K562 (cell line): ENCODE measurements around the gene RITA1. TPM values are rescaled to one million over a fixed set of nuclear protein-coding genes. Genes with fewer than 3 reads are reported as not detected.

ENCODE experiments used
- ATAC-seq: fragments of 200-7000 bp; cut with Tn5 transposase; 3 replicates; pipeline ENCODE4 v1.9.1; 2020; ENCODE audit warnings: moderate library complexity
- BruUV-seq: library from RNA; stranded (reverse); fragments of 400-500 nt; replicated peaks from 2 replicates; lab custom pipeline; 2021; lab: Mats Ljungman, UMichigan
- CTCF ChIA-PET: fragments of 300-600 bp; formaldehyde crosslinking; extraction: SDS; loops from one replicate; lab custom pipeline; 2021; ENCODE audit warnings: low intra/inter-chr PET ratio; lab: Yijun Ruan, JAX
- POLR2A ChIA-PET: fragments of 300-600, 350-650 bp; sonication (Branson Sonifier 250); formaldehyde crosslinking; extraction: SDS; loops from one replicate; lab custom pipeline; 2021; ENCODE audit warnings: antibody characterized with exemption, inconsistent platforms; lab: Yijun Ruan, JAX
- DNase-seq, 4 experiments: peaks; one replicate each; pipeline versions ENCODE4 v3.0.0 to v3.0.0-alpha.2; 2011 to 2018; ENCODE audit warnings: low spot score in 3 of 4, mixed read lengths in 3 of 4; ENCODE audit errors: extremely low read depth in 1 of 4
- FAIRE-seq: peaks from 2 replicates; lab custom pipeline; 2011; peaks lifted over from hg19 to GRCh38; lab: Jason Lieb, UNC
- H2AFZ ChIP-seq: 2 replicates; pipeline ENCODE4 v1.6.0; 2011; ENCODE audit warnings: low read depth, low read length, control low read depth, inconsistent platforms
- H3K27ac ChIP-seq: fragments of 200-600 bp; 3 replicates; pipeline ENCODE4 v1.8.0; 2011; ENCODE audit warnings: low read depth, mild to moderate bottlenecking, control low read depth, inconsistent platforms, low read length, moderate library complexity, mixed read lengths; ENCODE audit errors: extremely low read depth
- H3K27me3 ChIP-seq, 2 experiments: fragments of 300-600 bp in 1 of 2; 2 replicates in 1 of 2; 3 replicates in 1 of 2; pipeline versions ENCODE4 v1.6.0 to v1.8.0; 2011; ENCODE audit warnings: inconsistent platforms in 2 of 2, low read length in 2 of 2, mild to moderate bottlenecking in 1 of 2, mixed read lengths in 1 of 2, moderate library complexity in 1 of 2; ENCODE audit not compliant: control insufficient read depth in 2 of 2, insufficient read depth in 2 of 2
- H3K36me3 ChIP-seq: fragments of 300-600 bp; 3 replicates; pipeline ENCODE4 v1.8.0; 2011; ENCODE audit warnings: mild to moderate bottlenecking, low read length, inconsistent platforms; ENCODE audit not compliant: control insufficient read depth, insufficient read depth
- H3K4me1 ChIP-seq, 2 experiments: fragments of 200-600 bp in 1 of 2; replicated peaks in 1 of 2; 2 replicates in 1 of 2; 3 replicates in 1 of 2; pipeline versions ENCODE4 v1.5.1 to v1.8.0; 2011; ENCODE audit warnings: inconsistent platforms in 2 of 2, low read length in 2 of 2, mild to moderate bottlenecking in 1 of 2, mixed read lengths in 1 of 2, moderate library complexity in 1 of 2; ENCODE audit not compliant: control insufficient read depth in 2 of 2, insufficient read depth in 2 of 2
- H3K4me2 ChIP-seq: 2 replicates; pipeline ENCODE4 v1.6.1; 2011; ENCODE audit warnings: low read length, control low read depth, inconsistent platforms, mixed read lengths; ENCODE audit not compliant: insufficient read depth
- H3K4me3 ChIP-seq: fragments of 200-600 bp; sonication (generic), shearing (Covaris generic); 2 replicates; pipeline ENCODE4 v1.5.1; 2016; ENCODE audit warnings: control low read depth, inconsistent platforms
- H3K79me2 ChIP-seq: fragments of 200-600 bp; 3 replicates; pipeline ENCODE4 v1.8.0; 2011; ENCODE audit warnings: low read length, inconsistent platforms; ENCODE audit not compliant: control insufficient read depth, insufficient read depth
- H3K9ac ChIP-seq, 2 experiments: 2 replicates each; pipeline versions ENCODE4 v1.6.0 to v1.6.1; 2011; ENCODE audit warnings: low read depth in 2 of 2, low read length in 2 of 2, control low read depth in 1 of 2, inconsistent platforms in 1 of 2, mild to moderate bottlenecking in 1 of 2, mixed read lengths in 1 of 2; ENCODE audit not compliant: insufficient read depth in 1 of 2
- H3K9me1 ChIP-seq: one replicate; pipeline ENCODE4 v1.6.0; 2011; ENCODE audit warnings: inconsistent platforms, mild to moderate bottlenecking, low read length, moderate library complexity; ENCODE audit not compliant: control insufficient read depth, insufficient read depth
- H3K9me3 ChIP-seq: replicated peaks from 2 replicates; pipeline ENCODE4 v1.5.1; 2011; ENCODE audit warnings: low read depth, low read length, inconsistent platforms; ENCODE audit not compliant: control insufficient read depth, insufficient read depth
- H4K20me1 ChIP-seq: replicated peaks from 2 replicates; pipeline ENCODE4 v1.6.1; 2011; ENCODE audit warnings: low read length, inconsistent platforms, mixed read lengths; ENCODE audit not compliant: control insufficient read depth, insufficient read depth
- CREM ChIP-seq: IDR thresholded peaks from 2 replicates; pipeline ENCODE4 v1.6.1; 2014; ENCODE audit warnings: antibody characterized with exemption, low read depth
- CTBP1 ChIP-seq: fragments of 450-650 bp; IDR thresholded peaks from 2 replicates; pipeline ENCODE4 v1.6.1; 2016; ENCODE audit warnings: borderline replicate concordance
- EGR1 ChIP-seq: fragments of 450-650 bp; conservative IDR thresholded peaks from 2 replicates; pipeline ENCODE4 v1.6.1; 2017; ENCODE audit warnings: mild to moderate bottlenecking
- FOXA3 ChIP-seq, 2 experiments: fragments of 450-650 bp in 1 of 2; sonication (generic) in 1 of 2; formaldehyde crosslinking; IDR thresholded peaks in 1 of 2; conservative IDR thresholded peaks in 1 of 2; 2 replicates each; pipeline versions ENCODE4 v1.4.0 to v1.8.0; 2020 to 2022; ENCODE audit warnings: mild to moderate bottlenecking in 2 of 2, missing genetic modification reagents in 1 of 2
- HMG20B ChIP-seq: fragments of 250-450 bp; sonication (Bioruptor Pico); IDR thresholded peaks from 2 replicates; pipeline ENCODE4 v1.5.0; 2021; ENCODE audit warnings: mild to moderate bottlenecking
- NFRKB ChIP-seq: fragments of 450-650 bp; IDR thresholded peaks from 2 replicates; pipeline ENCODE4 v1.6.1; 2016; ENCODE audit warnings: low read depth
- RBM22 ChIP-seq: fragments of 200-400 bp; formaldehyde crosslinking; IDR thresholded peaks from 2 replicates; pipeline ENCODE4 v1.6.1; 2018; ENCODE audit warnings: low read length, low read depth; ENCODE audit not compliant: poor library complexity, severe bottlenecking
- RCOR1 ChIP-seq, 2 experiments: IDR thresholded peaks; 2 replicates each; pipeline ENCODE4 v1.6.1; 2012; ENCODE audit warnings: low read depth in 2 of 2, low read length in 2 of 2, borderline replicate concordance in 1 of 2, improper control_type of control experiment in 1 of 2
- SRSF3 ChIP-seq: fragments of 200-400 bp; formaldehyde crosslinking; IDR thresholded peaks from 2 replicates; pipeline ENCODE4 v1.6.1; 2016; ENCODE audit warnings: mild to moderate bottlenecking, low read length, moderate library complexity; ENCODE audit not compliant: insufficient read depth
- TARDBP ChIP-seq: fragments of 450-650 bp; IDR thresholded peaks from 2 replicates; pipeline ENCODE4 v1.6.1; 2016
- YBX1 ChIP-seq: fragments of 450-650 bp; IDR thresholded peaks from 2 replicates; pipeline ENCODE4 v1.7.1; 2016; ENCODE audit warnings: mild to moderate bottlenecking
- ZBTB1 ChIP-seq: sonication (generic); formaldehyde crosslinking; IDR thresholded peaks from 2 replicates; pipeline ENCODE4 v1.8.1; 2023; ENCODE audit warnings: missing genetic modification reagents, low read depth, mild to moderate bottlenecking, borderline replicate concordance
- ZBTB11 ChIP-seq, 3 experiments: fragments of 200-800 bp in 1 of 3; fragments of 250-450 bp in 1 of 3; fragments of 450-650 bp in 1 of 3; sonication (Bioruptor Pico) in 1 of 3; sonication (Bioruptor generic) in 1 of 3; formaldehyde crosslinking in 1 of 3; IDR thresholded peaks; 2 replicates each; pipeline versions ENCODE4 v1.6.1 to v1.8.0; 2016 to 2022; ENCODE audit warnings: mild to moderate bottlenecking in 2 of 3, missing genetic modification characterization in 2 of 3, missing compliant biosample characterization in 1 of 3, moderate library complexity in 1 of 3
- ZNF23 ChIP-seq: fragments of 250-450 bp; sonication (Bioruptor Pico); IDR thresholded peaks from 2 replicates; pipeline ENCODE4 v1.4.0; 2020; ENCODE audit warnings: mild to moderate bottlenecking
- ZNF253 ChIP-seq: fragments of 250-450 bp; sonication (Bioruptor Pico); conservative IDR thresholded peaks from 2 replicates; pipeline ENCODE4 v1.6.1; 2021; ENCODE audit warnings: mild to moderate bottlenecking
- ZNF324 ChIP-seq: fragments of 250-450 bp; sonication (Bioruptor Pico); IDR thresholded peaks from 2 replicates; pipeline ENCODE4 v1.4.0; 2020; ENCODE audit warnings: mild to moderate bottlenecking
- ZNF655 ChIP-seq: fragments of 250-450 bp; sonication (Bioruptor Pico); IDR thresholded peaks from 2 replicates; pipeline ENCODE4 v1.5.0; 2021
- WGBS: fragments of 100-300 bp; shearing (Covaris generic); methylation state at CpG from one replicate; pipeline ENCODE4 v1.1.6; 2016; ENCODE audit warnings: low coverage, mixed read lengths; ENCODE audit not compliant: insufficient coverage; ENCODE audit errors: missing lambda C conversion rate; 5-methylcytosine and 5-hydroxymethylcytosine counted together
- in situ Hi-C: fragments of 300-500 bp; cut with MboI; formaldehyde crosslinking; loops from 4 replicates; pipeline ENCODE4 v1.15.0; 2018; ENCODE audit warnings: inconsistent platforms, mixed read lengths
- intact Hi-C: fragments of 100-400 bp; cut with micrococcal nuclease; formaldehyde crosslinking; loops from 2 replicates; pipeline ENCODE4 v1.14.2; 2022
- polyA plus RNA-seq, 8 experiments: library from polyadenylated mRNA; depleted of rRNA in 4 of 8; stranded (reverse) in 5 of 8; unstranded in 3 of 8; fragments of >200 nt; fragmentation: Nextera tagmentation in 2 of 8; fragmentation: Illumina TruSeq in 1 of 8; extraction: Ambion mirVana in 2 of 8; extraction: Trizol in 1 of 8; gene quantifications; 2 replicates each; pipeline versions ENCODE4 v1.2.1 to v1.2.3, GENCODE V29; 2011 to 2014; ENCODE audit warnings: inconsistent platforms in 1 of 8, missing spikeins in 1 of 8
- total RNA-seq, 7 experiments: library from RNA; depleted of rRNA in 6 of 7; stranded (reverse); fragments of >200 nt in 6 of 7; fragmentation: Illumina TruSeq in 2 of 7; extraction: Trizol in 2 of 7; gene quantifications; 2 replicates each; pipeline versions ENCODE4 v1.2.1 to v1.2.3, GENCODE V29; 2011 to 2021; ENCODE audit warnings: low replicate concordance in 1 of 7

Gene RITA1
- total and polyA plus RNA-seq, 9 of the 15 experiments (the other 6 are each of a cell fraction or from before 2014, with no cell fraction given) = 2.8 to 40.4 (median 18.0) TPM

GRCh38 chr12:113161415-113162016 is 24.0 kb upstream of the RITA1 start:
- peaks cover 86% of the 10 kb centered on the region for H3K36me3 ChIP-seq
- POLR2A ChIA-PET = interaction anchor here (0.6 to 1.9 kb wide), 8 partner anchors 8 to 261 kb away, joined by 3 to 8 read pairs (median 3); partner anchors contain the start of genes CFAP73 and RASAL1
- in situ Hi-C loops = no loop called here
- no peak for TF ChIP-seq FOXA3 (CRISPR knock-in tag; conservative IDR thresholded peaks at IDR 0.05 in 1 of 2, IDR thresholded peaks at IDR 0.05 in 1 of 2)
- TF ChIP-seq CTBP1 = peak; percentile 57
- TF ChIP-seq ZNF655 (CRISPR knock-in tag) = no peak
- no peak for TF ChIP-seq TARDBP
- TF ChIP-seq EGR1 = 0 out of 2 replicates have a peak, but pooled peaks have one; percentile 14
- TF ChIP-seq ZNF23 (CRISPR knock-in tag) = no peak
- no peak for TF ChIP-seq HMG20B
- TF ChIP-seq ZBTB11 (CRISPR knock-in tag; IDR thresholded peaks at IDR 0.05) = no peak
- no peak for TF ChIP-seq ZBTB1 (CRISPR knock-in tag)
- TF ChIP-seq NFRKB = no peak
- no peak for TF ChIP-seq YBX1
- TF ChIP-seq ZNF253 (CRISPR knock-in tag) = no peak
- TF ChIP-seq RBM22 = peak; percentile 37
- no peak for TF ChIP-seq ZNF324
- TF ChIP-seq SRSF3 = no peak
- peak in 1 of 2 experiments; percentile 34; a peak in 1 of 4 replicates for TF ChIP-seq RCOR1 (IDR thresholded peaks at IDR 0.05; ENCODE audit: borderline replicate concordance in 1 of 2, low read depth in 2 of 2, low read length in 2 of 2)
- TF ChIP-seq CREM = no peak

More at GRCh38 chr12:113161415-113162016, 24.0 kb upstream of the RITA1 start:
- H3K79me2 ChIP-seq = no peaks in the 10 kb centered on the region
- CTCF ChIA-PET = no interaction called here
- H3K9ac ChIP-seq = no peak overlapping the region
- intact Hi-C loops = no loop called here
- no peak overlapping the region for H3K27ac ChIP-seq
- no peak overlapping the region for H3K4me3 ChIP-seq
- DNase-seq (peak; percentile 89 to 94 (median 92)), ATAC-seq (peak; percentile 92), FAIRE-seq (peak; percentile 70)
- peaks cover 27% of the 10 kb centered on the region for H4K20me1 ChIP-seq
- no peaks in the 10 kb centered on the region for H3K27me3 ChIP-seq
- peak overlapping the region; percentile 18; the same call in 1 of the 2 replicates for H3K4me2 ChIP-seq
- 8% methylated on average over 13 of the region's 26 CpGs for WGBS
- peaks cover 4% of the 10 kb centered on the region for H3K9me1 ChIP-seq
- no peak overlapping the region for H2AFZ ChIP-seq
- H3K4me1 ChIP-seq = peaks cover 9 to 39% of the 10 kb centered on the region in 2 experiments
- BruUV-seq = no TSS peak
- no peaks in the 10 kb centered on the region for H3K9me3 ChIP-seq
